Calu3 (cell line): ENCODE results near the gene ZBTB49. TPM values are rescaled to one million over a fixed set of nuclear protein-coding genes. Genes with fewer than 3 reads are reported as not detected.

ENCODE experiments used
- BruUV-seq: library from RNA; stranded (reverse); fragments of 400-500 nt; replicated peaks from 2 replicates; lab custom pipeline; 2021; lab: Mats Ljungman, UMichigan
- CTCF ChIA-PET: fragments of 300-600 bp; sonication (Branson Sonifier 250); formaldehyde crosslinking; loops from one replicate; lab custom pipeline; 2022; ENCODE audit warnings: antibody characterized with exemption; lab: Charles Lee
- DNase-seq: peaks from one replicate; pipeline ENCODE4 v3.0.0; 2022
- H3K27ac Mint-ChIP-seq: one replicate; pipeline ENCODE4 v1.8.0; 2022; ENCODE audit warnings: mixed read lengths; ENCODE audit not compliant: unreplicated experiment
- H3K27me3 Mint-ChIP-seq: one replicate; pipeline ENCODE4 v1.8.0; 2022; ENCODE audit warnings: mixed read lengths; ENCODE audit not compliant: unreplicated experiment
- H3K36me3 Mint-ChIP-seq: one replicate; pipeline ENCODE4 v1.8.0; 2022; ENCODE audit warnings: mild to moderate bottlenecking, moderate library complexity, mixed read lengths; ENCODE audit not compliant: insufficient read depth, unreplicated experiment
- H3K4me1 Mint-ChIP-seq: one replicate; pipeline ENCODE4 v1.8.0; 2022; ENCODE audit warnings: mild to moderate bottlenecking, low read depth, mixed read lengths; ENCODE audit not compliant: unreplicated experiment
- H3K4me3 Mint-ChIP-seq: one replicate; pipeline ENCODE4 v1.8.0; 2022; ENCODE audit warnings: mild to moderate bottlenecking, low read depth, moderate library complexity, mixed read lengths; ENCODE audit not compliant: unreplicated experiment
- H3K9me3 Mint-ChIP-seq: one replicate; pipeline ENCODE4 v1.8.0; 2022; ENCODE audit warnings: low read depth, mixed read lengths; ENCODE audit not compliant: unreplicated experiment
- intact Hi-C: fragments of 100-400 bp; cut with micrococcal nuclease; formaldehyde crosslinking; loops from one replicate; pipeline ENCODE4 v1.10.0; 2022; ENCODE audit not compliant: unreplicated experiment
- total RNA-seq: library from RNA; stranded (reverse); gene quantifications from 2 replicates; pipeline ENCODE4 v1.2.3, GENCODE V29; 2022
- TF ChIP-seq, protein P1 (sequence below): fragments of 200-600 bp; IDR thresholded peaks from one replicate; pipeline ENCODE4 v1.8.0; 2022; ENCODE audit warnings: antibody characterized with exemption; ENCODE audit not compliant: unreplicated experiment

ZBTB49 gene
- total RNA-seq, 1 experiment from 2014 or later, result 3.3 TPM

DNA sequence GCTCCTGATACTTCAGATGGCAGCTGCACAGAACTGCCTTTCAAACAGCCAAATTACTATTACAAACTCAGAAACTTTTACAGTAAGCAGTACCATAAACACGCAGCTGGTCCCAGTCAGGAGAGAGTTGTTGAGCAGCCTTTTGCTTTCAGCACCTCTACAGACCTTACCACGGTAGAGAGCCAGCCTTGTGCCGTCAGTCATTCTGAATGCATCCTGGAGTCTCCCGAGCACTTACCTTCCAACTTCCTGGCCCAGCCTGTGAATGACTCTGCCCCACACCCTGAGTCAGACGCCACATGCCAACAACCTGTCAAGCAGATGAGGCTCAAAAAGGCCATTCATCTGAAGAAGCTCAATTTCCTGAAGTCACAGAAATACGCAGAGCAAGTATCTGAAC is 12.4 kb downstream of the ZBTB49 start:
- Mint-ChIP-seq H3K27me3 (no peaks in the 10 kb centered on the region), H3K27ac (no peak overlapping the region), H3K4me1 (no peaks in the 10 kb centered on the region), H3K9me3 (no peaks in the 10 kb centered on the region), H3K36me3 (no peaks in the 10 kb centered on the region), H3K4me3 (no peak overlapping the region)
- intact Hi-C loops, result no loop called here
- no TSS peak for BruUV-seq
- DNase-seq, result no peak
- TF ChIP-seq, protein P1, sequence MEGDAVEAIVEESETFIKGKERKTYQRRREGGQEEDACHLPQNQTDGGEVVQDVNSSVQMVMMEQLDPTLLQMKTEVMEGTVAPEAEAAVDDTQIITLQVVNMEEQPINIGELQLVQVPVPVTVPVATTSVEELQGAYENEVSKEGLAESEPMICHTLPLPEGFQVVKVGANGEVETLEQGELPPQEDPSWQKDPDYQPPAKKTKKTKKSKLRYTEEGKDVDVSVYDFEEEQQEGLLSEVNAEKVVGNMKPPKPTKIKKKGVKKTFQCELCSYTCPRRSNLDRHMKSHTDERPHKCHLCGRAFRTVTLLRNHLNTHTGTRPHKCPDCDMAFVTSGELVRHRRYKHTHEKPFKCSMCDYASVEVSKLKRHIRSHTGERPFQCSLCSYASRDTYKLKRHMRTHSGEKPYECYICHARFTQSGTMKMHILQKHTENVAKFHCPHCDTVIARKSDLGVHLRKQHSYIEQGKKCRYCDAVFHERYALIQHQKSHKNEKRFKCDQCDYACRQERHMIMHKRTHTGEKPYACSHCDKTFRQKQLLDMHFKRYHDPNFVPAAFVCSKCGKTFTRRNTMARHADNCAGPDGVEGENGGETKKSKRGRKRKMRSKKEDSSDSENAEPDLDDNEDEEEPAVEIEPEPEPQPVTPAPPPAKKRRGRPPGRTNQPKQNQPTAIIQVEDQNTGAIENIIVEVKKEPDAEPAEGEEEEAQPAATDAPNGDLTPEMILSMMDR, result no peak
- CTCF ChIA-PET, result no interaction called here

DNA sequence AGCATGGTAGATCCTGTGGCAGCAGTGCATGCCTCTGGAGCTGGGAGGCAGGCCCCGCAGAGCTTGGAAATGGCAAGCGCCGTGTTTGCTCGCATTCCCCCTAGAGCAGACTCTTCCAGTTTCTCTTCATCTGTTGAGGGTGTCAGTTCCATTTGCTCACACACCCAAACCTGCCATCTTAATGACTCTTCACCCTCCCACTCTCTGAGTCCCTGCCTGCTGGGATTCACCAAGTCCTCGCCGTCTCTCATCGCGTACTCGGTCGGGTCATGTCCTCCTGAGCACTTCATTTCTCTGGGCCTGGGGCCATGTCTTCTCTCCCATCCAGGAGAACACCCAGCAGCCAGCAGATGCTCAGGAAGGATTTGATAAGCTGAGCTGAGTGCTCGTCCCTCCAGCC is 16.9 kb downstream of the ZBTB49 start:
- intact Hi-C loops, result no loop called here
- H3K27me3 Mint-ChIP-seq, result no peaks in the 10 kb centered on the region
- BruUV-seq, result no TSS peak
- H3K9me3 Mint-ChIP-seq, result no peaks in the 10 kb centered on the region
- no peak overlapping the region for H3K27ac Mint-ChIP-seq
- DNase-seq, result no peak
- H3K4me1 Mint-ChIP-seq, result no peaks in the 10 kb centered on the region
- CTCF ChIA-PET, result no interaction called here
- H3K4me3 Mint-ChIP-seq, result no peak overlapping the region
- H3K36me3 Mint-ChIP-seq, result no peaks in the 10 kb centered on the region
- TF ChIP-seq, protein P1, result no peak

DNA sequence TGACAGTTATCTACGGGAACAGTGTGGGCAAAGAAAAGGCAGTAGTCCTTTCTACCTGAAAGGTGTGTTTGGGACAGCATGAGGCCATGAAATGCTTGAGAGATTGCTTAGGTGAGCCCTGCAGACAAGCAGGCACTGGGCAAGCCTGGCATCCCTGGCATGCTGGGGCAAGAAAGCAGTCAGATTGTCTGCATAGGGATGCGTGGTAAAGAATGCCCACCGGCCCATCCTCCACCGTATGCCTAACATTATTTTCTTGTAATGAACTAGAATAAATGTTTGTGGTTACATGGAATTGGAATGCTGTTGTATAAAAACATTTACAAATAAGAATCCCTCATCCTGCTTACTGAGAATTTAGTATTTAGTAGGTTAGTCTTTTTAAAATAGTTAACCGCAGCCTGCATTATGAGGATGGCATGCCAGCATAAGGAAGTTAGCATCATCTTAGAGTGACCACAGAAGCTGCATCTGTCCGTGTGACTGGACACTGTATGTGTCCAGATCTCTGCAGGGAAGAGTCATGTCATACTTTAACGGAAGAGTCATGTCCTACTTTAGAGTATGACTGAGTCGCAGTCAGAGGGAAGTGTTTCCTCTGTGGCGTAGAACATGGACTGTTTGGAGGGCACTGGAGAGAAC is 18.9 kb downstream of the ZBTB49 start:
- no peak overlapping the region for H3K27ac Mint-ChIP-seq
- TF ChIP-seq, protein P1, result no peak
- H3K9me3 Mint-ChIP-seq, result no peaks in the 10 kb centered on the region
- no peaks in the 10 kb centered on the region for H3K36me3 Mint-ChIP-seq
- no peak overlapping the region for H3K4me3 Mint-ChIP-seq
- no peaks in the 10 kb centered on the region for H3K4me1 Mint-ChIP-seq
- no peaks in the 10 kb centered on the region for H3K27me3 Mint-ChIP-seq
- BruUV-seq, result no TSS peak
- CTCF ChIA-PET, result no interaction called here
- DNase-seq, result no peak
- intact Hi-C loops, result no loop called here

DNA sequence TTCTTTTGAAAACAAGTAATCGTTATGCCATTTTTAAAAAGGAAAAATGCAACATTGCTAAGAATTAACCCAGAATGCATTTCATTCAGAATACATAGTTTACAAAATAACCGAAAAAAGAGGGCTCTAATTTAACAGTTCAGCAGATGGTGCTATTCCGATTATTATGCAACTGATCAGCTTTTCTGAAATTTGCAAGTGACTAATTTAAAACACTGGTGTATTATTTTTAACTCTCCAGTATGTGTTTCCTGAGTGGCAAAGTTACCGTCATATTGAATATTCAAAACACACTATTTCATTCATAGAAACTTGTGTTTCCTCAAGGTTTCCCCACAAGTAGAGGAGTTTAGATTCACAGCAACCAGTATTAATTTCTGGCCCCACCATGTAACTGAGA is 21.1 kb downstream of the ZBTB49 start:
- DNase-seq, result no peak
- CTCF ChIA-PET, result no interaction called here
- intact Hi-C loops, result no loop called here
- BruUV-seq, result no TSS peak
- no peaks in the 10 kb centered on the region for H3K27me3 Mint-ChIP-seq
- H3K4me1 Mint-ChIP-seq, result no peaks in the 10 kb centered on the region
- H3K36me3 Mint-ChIP-seq, result no peaks in the 10 kb centered on the region
- no peak overlapping the region for H3K27ac Mint-ChIP-seq
- TF ChIP-seq, protein P1, result no peak
- H3K9me3 Mint-ChIP-seq, result no peaks in the 10 kb centered on the region
- H3K4me3 Mint-ChIP-seq, result no peak overlapping the region
